Right cardiac atrium (tissue), 5 donors: ENCODE results near the gene MYCBP. TPM values are rescaled to one million over a fixed set of nuclear protein-coding genes. Genes with fewer than 3 reads are reported as not detected.
A peak's percentile ranks its signal among the peaks of the same experiment; 100 is the strongest.

Source experiments
- ATAC-seq, 2 donors: fragments of 200-7000 bp; cut with Tn5 transposase; one replicate each; pipeline versions ENCODE4 v1.8.0 to v1.9.1; 2020; ENCODE audit warnings: moderate library complexity in 2 of 2, mild to moderate bottlenecking in 1 of 2
- DNase-seq, 3 donors: peaks; one replicate each; pipeline ENCODE4 v3.0.0-alpha.2; 2020
- H3K27ac ChIP-seq: one replicate; pipeline ENCODE4 v1.5.1; 2013; ENCODE audit warnings: mild to moderate bottlenecking, low read length, control low read depth, moderate library complexity
- H3K27me3 ChIP-seq: one replicate; pipeline ENCODE4 v1.6.1; 2013; ENCODE audit not compliant: control insufficient read depth, insufficient read depth
- H3K4me1 ChIP-seq: one replicate; pipeline ENCODE4 v1.6.1; 2013; ENCODE audit warnings: low read length; ENCODE audit not compliant: control insufficient read depth, insufficient read depth
- H3K4me3 ChIP-seq: one replicate; pipeline ENCODE4 v1.5.1; 2013; ENCODE audit warnings: low read length, control low read depth
- H3K9me3 ChIP-seq: one replicate; pipeline ENCODE4 v1.6.1; 2013; ENCODE audit warnings: low read length; ENCODE audit not compliant: control insufficient read depth
- WGBS: extraction: QIAGEN DNeasy Blood & Tissue Kit; methylation state at CpG from one replicate; pipeline ENCODE4 v1.1.7; 2013; 5-methylcytosine and 5-hydroxymethylcytosine counted together
- intact Hi-C, 4 donors: fragments of 100-400 bp; cut with DNase I; formaldehyde crosslinking; loops; one replicate each; pipeline versions ENCODE4 v1.11.0 to v1.14.0; 2022 to 2023
- polyA plus RNA-seq: library from polyadenylated mRNA; stranded (reverse); fragments of 200-250 nt; gene quantifications from one replicate; pipeline ENCODE4 v1.2.3, GENCODE V29; 2013
- total RNA-seq, 4 donors: library from RNA; stranded (reverse); fragmentation: NEBNext Ultra II Directional; extraction: Animal tissue kit (Norgen Biotek cat#: 25700); gene quantifications; one replicate each; pipeline ENCODE4 v1.2.1, GENCODE V29; 2021
- donor health status: healthy with polysubstance abuse.
- donor health status: DM: no; HTN: yes; CAD: no.
- donor health status: DM: no; HTN: no; CAD: no.
- donor health status: DM: no; HTN: yes; CAD: no; lungs with severe emphysema.
- donor health status: DM: yes; HTN: yes; CAD: no.

The MYCBP gene
- total and polyA plus RNA-seq, 5 donors = 4.9 to 14.0 (median 10.4) TPM

GRCh38 chr1:38826262-38826661, 46.9 kb downstream of the MYCBP start:
- 72% methylated on average over 3 of the region's 3 CpGs for WGBS
- intact Hi-C loops = loop anchor here in 1 of 4 donors (10.0 kb wide), 1 partner anchor 211 kb away; no protein-coding TSS in a partner anchor

GRCh38 chr1:38820860-38821259, 52.3 kb downstream of the MYCBP start:
- no peak for DNase-seq
- Histone ChIP-seq H3K9me3 (no peaks in the 10 kb centered on the region), H3K4me3 (no peak overlapping the region), H3K27me3 (no peaks in the 10 kb centered on the region), H3K4me1 (no peaks in the 10 kb centered on the region), H3K27ac (no peak overlapping the region)
- ATAC-seq = no peak
- WGBS = 56% methylated on average over 1 of the region's 1 CpG
- intact Hi-C loops = loop anchor here in 1 of 4 donors (10.0 kb wide), 1 partner anchor 206 kb away; no protein-coding TSS in a partner anchor

More at GRCh38 chr1:38826262-38826661, 46.9 kb downstream of the MYCBP start:
- Histone ChIP-seq H3K27ac (no peak overlapping the region), H3K27me3 (no peaks in the 10 kb centered on the region), H3K9me3 (no peaks in the 10 kb centered on the region), H3K4me1 (no peaks in the 10 kb centered on the region), H3K4me3 (no peak overlapping the region)
- DNase-seq (no peak), ATAC-seq (no peak)

GRCh38 chr1:38819516-38819915, 53.6 kb downstream of the MYCBP start:
- ATAC-seq = no peak
- no peaks in the 10 kb centered on the region for H3K9me3 ChIP-seq
- no peaks in the 10 kb centered on the region for H3K27me3 ChIP-seq

GRCh38 chr1:38819040-38819439, 54.1 kb downstream of the MYCBP start:
- H3K27me3 ChIP-seq = no peaks in the 10 kb centered on the region
- ATAC-seq = no peak
- H3K9me3 ChIP-seq = no peaks in the 10 kb centered on the region
- no peaks in the 10 kb centered on the region for H3K4me1 ChIP-seq
- WGBS = 29% methylated on average over 10 of the region's 10 CpGs
- intact Hi-C loops = loop anchor here in 1 of 4 donors (5.0 kb wide), 1 partner anchor 212 kb away; no protein-coding TSS in a partner anchor
- DNase-seq = no peak
- H3K27ac ChIP-seq = no peak overlapping the region
- no peak overlapping the region for H3K4me3 ChIP-seq

More at GRCh38 chr1:38819516-38819915, 53.6 kb downstream of the MYCBP start:
- DNase-seq = no peak
- H3K27ac ChIP-seq = no peak overlapping the region
- WGBS = 76% methylated on average over 2 of the region's 2 CpGs
- intact Hi-C loops = loop anchor here in 1 of 4 donors (5.0 kb wide), 1 partner anchor 212 kb away; no protein-coding TSS in a partner anchor
- no peaks in the 10 kb centered on the region for H3K4me1 ChIP-seq
- H3K4me3 ChIP-seq = no peak overlapping the region

- H3K27me3 ChIP-seq = no peaks in the 10 kb centered on the region
- DNase-seq = peak; percentile 25 to 79 (median 76)
- H3K9me3 ChIP-seq = no peaks in the 10 kb centered on the region
- ATAC-seq = peak; percentile 64 to 82
- H3K27ac ChIP-seq = no peak overlapping the region
- H3K4me1 ChIP-seq = no peaks in the 10 kb centered on the region
- intact Hi-C loops = loop anchor here in 1 of 4 donors (5.0 kb wide), 1 partner anchor 211 kb away; no protein-coding TSS in a partner anchor
- peak overlapping the region; percentile 32 for H3K4me3 ChIP-seq
- WGBS = 1% methylated on average over 70 of the region's 70 CpGs
These were observed 54.8 kb downstream of the MYCBP start for GRCh38 chr1:38818175-38818976.

- no peaks in the 10 kb centered on the region for H3K27me3 ChIP-seq
- 34% methylated on average over 45 of the region's 45 CpGs for WGBS
- no peak overlapping the region for H3K27ac ChIP-seq
- intact Hi-C loops = loop anchor here in 1 of 4 donors (5.0 kb wide), 1 partner anchor 210 kb away; no protein-coding TSS in a partner anchor
- H3K4me1 ChIP-seq = no peaks in the 10 kb centered on the region
- ATAC-seq (peak; percentile 20 to 36), DNase-seq (peak in 2 of 3 donors; percentile 47 to 54)
- H3K4me3 ChIP-seq = peak overlapping the region; percentile 32
- H3K9me3 ChIP-seq = no peaks in the 10 kb centered on the region
These were observed 55.6 kb downstream of the MYCBP start for GRCh38 chr1:38817267-38818174.

- intact Hi-C loops = loop anchor here in 2 of 4 donors (1.0 to 5.0 kb wide), 2 partner anchors 194 to 209 kb away; no protein-coding TSS in a partner anchor
- Histone ChIP-seq H3K27me3 (no peaks in the 10 kb centered on the region), H3K4me3 (no peak overlapping the region), H3K27ac (no peak overlapping the region), H3K4me1 (no peaks in the 10 kb centered on the region), H3K9me3 (no peaks in the 10 kb centered on the region)
- DNase-seq (no peak), ATAC-seq (no peak)
- 23% methylated on average over 36 of the region's 36 CpGs for WGBS
These were observed 57.1 kb downstream of the MYCBP start for GRCh38 chr1:38815903-38816627.

GRCh38 chr1:38814984-38815464, 58.1 kb downstream of the MYCBP start:
- no peaks in the 10 kb centered on the region for H3K4me1 ChIP-seq
- no peaks in the 10 kb centered on the region for H3K9me3 ChIP-seq
- ATAC-seq = no peak
- no peak overlapping the region for H3K27ac ChIP-seq
- DNase-seq = no peak
- intact Hi-C loops = loop anchor here in 1 of 4 donors (5.0 kb wide), 1 partner anchor 208 kb away; no protein-coding TSS in a partner anchor
- H3K27me3 ChIP-seq = no peaks in the 10 kb centered on the region
- H3K4me3 ChIP-seq = no peak overlapping the region
- 66% methylated on average over 1 of the region's 1 CpG for WGBS

GRCh38 chr1:38814444-38814983, 58.6 kb downstream of the MYCBP start:
- intact Hi-C loops = no loop called here
- DNase-seq (no peak), ATAC-seq (no peak)
- Histone ChIP-seq H3K27me3 (no peaks in the 10 kb centered on the region), H3K4me1 (no peaks in the 10 kb centered on the region), H3K9me3 (no peaks in the 10 kb centered on the region), H3K27ac (no peak overlapping the region), H3K4me3 (no peak overlapping the region)
- WGBS = 56% methylated on average over 7 of the region's 7 CpGs

GRCh38 chr1:38812981-38813380, 60.2 kb downstream of the MYCBP start:
- intact Hi-C loops = no loop called here
- DNase-seq (no peak), ATAC-seq (no peak)
- Histone ChIP-seq H3K27ac (no peak overlapping the region), H3K4me1 (no peaks in the 10 kb centered on the region), H3K27me3 (no peaks in the 10 kb centered on the region), H3K4me3 (no peak overlapping the region), H3K9me3 (no peaks in the 10 kb centered on the region)
- 60% methylated on average over 5 of the region's 5 CpGs for WGBS
